ENCODE data around the gene LRP2. TPM values are rescaled to one million over a fixed set of nuclear protein-coding genes. Genes with fewer than 3 reads are reported as not detected.
"Not testable (repeated sequence)": the region's sequence is repeated elsewhere in the genome, so short reads cannot be mapped to it uniquely, and the experiment has no call there.

The LRP2 gene
- total RNA-seq, 1 donor from 2014 or later = 0.06 TPM

GRCh38 chr2:169301596-169302335 lies 60.6 kb downstream of the LRP2 start:
- DNase-seq (ENCODE audit: extremely low read depth, low read depth, low spot score) = no peak

- no peak for DNase-seq (ENCODE audit: extremely low read depth, low read depth, low spot score)
Measured at GRCh38 chr2:169300636-169301530, 61.5 kb downstream of the LRP2 start.

GRCh38 chr2:169298007-169298406 lies 64.3 kb downstream of the LRP2 start:
- DNase-seq (ENCODE audit: extremely low read depth, low read depth, low spot score) = no peak

DNA sequence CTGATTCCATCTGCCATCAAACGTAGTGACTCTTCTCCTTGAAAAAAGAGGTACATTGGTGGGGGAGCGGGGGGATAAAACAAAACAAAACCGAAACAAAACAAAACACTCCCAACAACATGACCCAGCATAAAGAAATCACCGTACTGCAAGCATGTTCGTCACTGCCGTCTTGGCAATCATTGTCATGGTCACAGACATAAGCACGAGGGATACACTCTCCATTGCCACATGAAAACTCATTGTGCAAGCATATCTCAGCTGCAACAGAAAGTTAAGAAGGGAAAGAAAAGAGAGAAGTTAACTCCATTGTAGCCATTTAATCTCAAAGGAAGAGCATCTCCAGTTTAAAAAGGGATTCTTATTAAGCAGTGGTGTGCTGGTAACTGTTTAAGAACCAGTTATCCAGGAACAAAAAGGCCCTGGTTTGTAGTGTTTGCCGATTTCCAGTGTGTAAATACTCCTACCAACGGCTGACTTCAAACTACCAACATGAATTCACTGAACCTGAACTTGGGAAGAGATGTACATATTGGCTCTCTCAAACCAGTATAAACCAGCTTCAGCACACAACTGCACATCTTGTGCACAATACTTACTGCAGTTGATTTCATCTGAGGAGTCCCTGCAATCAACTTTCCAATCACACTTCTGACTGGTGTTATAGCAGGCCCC lies 68.2 kb downstream of the LRP2 start:
- DNase-seq (ENCODE audit: extremely low read depth, low read depth, low spot score) = no peak

DNA sequence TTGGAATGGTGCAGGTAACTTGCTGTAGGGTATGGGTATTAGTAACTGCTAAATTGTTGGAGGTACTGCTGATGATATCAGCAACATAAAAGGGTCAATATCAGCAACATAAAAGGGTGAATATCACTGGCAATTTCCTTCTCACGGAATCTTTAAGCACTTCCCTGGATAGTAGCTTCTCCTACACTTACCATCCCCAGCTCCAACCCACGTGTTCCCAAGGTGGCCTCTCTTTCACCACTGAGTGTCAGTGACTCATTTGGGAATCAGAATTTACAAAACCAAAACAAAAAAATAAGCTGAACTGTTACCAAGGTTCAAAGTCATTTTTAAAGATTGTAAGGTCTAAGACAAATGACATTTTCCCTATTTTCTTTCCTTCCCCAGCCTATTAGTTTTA lies 70.8 kb downstream of the LRP2 start:
- DNase-seq (ENCODE audit: extremely low read depth, low read depth, low spot score) = no peak

DNA sequence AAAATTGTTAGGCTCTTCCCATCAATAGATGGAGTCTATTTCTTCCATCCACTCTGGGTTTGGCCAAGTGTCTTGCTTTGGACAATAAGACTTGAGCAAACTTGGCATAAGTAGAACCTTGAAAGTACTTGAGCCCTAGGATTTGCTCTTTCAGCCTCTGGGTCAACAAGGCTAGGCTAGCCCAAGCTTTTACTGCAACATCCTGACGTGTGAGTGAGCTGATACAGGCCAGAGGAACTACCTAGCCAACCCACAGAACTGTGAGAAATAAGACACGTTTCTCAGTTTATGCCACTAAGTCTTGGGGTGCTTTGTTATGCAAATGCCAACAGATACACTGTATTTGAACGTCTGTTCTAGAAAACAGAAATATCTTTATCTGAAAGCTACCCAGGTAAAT lies 71.9 kb downstream of the LRP2 start:
- no peak for DNase-seq (ENCODE audit: extremely low read depth, low read depth, low spot score)

GRCh38 chr2:169287666-169288065 lies 74.7 kb downstream of the LRP2 start:
- no peak for DNase-seq (ENCODE audit: extremely low read depth, low read depth, low spot score)

GRCh38 chr2:169286624-169287231 lies 75.6 kb downstream of the LRP2 start:
- DNase-seq (ENCODE audit: extremely low read depth, low read depth, low spot score) = no peak

- DNase-seq (ENCODE audit: extremely low read depth, low read depth, low spot score) = no peak
Measured at GRCh38 chr2:169285531-169286235, 76.7 kb downstream of the LRP2 start.

DNA sequence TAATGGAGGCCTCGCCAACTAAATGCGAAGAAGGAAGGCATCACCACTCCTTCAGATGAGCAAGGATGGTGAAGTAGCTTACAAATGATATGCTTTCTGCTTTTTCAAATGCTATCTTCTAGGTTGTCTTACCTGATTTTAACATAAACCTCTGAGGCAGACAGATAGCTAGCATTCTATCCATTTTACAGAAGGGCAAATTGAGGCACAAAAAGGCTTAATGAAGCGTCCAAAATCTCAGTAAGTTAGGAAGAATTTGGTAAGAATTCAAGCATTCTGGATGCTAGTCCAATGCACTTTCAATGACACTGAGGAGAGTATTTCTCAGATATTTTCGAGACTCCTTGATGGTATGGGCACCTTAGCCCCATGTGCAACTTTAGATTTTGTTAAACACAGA lies 81.8 kb downstream of the LRP2 start:
- no peak for DNase-seq (ENCODE audit: extremely low read depth, low read depth, low spot score)

GRCh38 chr2:169275696-169276444 lies 86.5 kb downstream of the LRP2 start:
- no peak for DNase-seq (ENCODE audit: extremely low read depth, low read depth, low spot score)

GRCh38 chr2:169272010-169272409 lies 90.3 kb downstream of the LRP2 start:
- DNase-seq (ENCODE audit: extremely low read depth, low read depth, low spot score) = no peak

GRCh38 chr2:169270574-169270973 lies 91.8 kb downstream of the LRP2 start:
- not testable (repeated sequence) for DNase-seq (ENCODE audit: extremely low read depth, low read depth, low spot score)

DNA sequence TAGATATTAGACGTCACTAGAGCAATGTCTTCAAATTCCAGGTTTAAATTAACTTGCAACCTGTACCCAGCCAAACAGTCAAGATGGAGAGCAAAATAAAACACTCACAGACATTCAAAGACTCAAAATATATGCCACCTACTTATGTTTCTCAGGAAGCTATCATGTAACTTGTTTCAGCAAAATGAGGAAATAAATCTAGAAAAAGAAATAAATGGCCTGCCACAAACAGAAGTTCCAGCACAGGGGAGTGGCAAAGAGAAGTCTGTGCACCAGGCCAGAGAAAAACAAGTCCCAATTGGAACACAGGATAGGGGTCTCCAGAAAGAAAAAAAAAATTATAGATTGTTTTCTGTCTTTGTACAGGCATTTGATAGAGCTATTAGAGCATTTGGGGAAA lies 96.7 kb downstream of the LRP2 start:
- DNase-seq (ENCODE audit: extremely low read depth, low read depth, low spot score) = no peak

GRCh38 chr2:169260846-169261642 lies 101.3 kb downstream of the LRP2 start:
- no peak for DNase-seq (ENCODE audit: extremely low read depth, low read depth, low spot score)

DNA sequence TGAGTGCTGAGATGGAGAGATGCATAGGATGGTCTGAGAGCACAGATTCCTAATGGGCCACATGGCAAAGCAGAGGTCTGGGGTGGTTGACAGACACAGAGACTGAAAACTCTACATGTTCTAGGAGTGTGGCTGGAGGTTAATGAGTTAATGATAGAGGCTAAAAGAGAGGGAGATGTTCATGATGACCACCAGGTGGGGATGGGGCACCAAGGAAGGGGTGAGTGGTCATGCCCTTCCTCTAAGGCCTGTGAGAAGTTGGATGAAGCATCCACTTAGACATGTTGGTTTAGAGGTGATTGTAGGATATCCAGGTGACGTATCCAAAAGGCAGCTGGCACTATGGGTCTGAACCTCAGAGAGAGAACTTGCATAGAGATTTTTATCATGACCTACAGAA lies 102.1 kb downstream of the LRP2 start:
- no peak for DNase-seq (ENCODE audit: extremely low read depth, low read depth, low spot score)

DNA sequence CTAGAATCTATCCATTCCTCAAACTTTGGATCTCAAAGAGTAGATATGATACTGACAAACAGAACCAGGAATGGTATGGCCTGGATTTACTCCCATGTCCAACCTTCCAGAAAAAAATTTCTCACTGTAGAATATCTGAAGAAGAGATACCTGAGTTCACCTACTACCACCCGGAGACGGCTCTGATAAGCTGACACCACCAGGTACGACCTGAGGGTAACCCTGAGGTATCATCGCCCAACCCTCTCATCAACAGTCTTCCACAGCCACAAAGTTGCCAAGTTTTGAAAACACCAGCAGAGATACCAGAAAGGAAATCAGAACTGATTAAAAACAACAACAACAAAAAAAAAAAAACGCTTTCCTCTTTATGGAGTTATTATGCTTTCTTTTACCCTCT lies 102.9 kb downstream of the LRP2 start:
- DNase-seq (ENCODE audit: extremely low read depth, low read depth, low spot score) = no peak

- DNase-seq (ENCODE audit: extremely low read depth, low read depth, low spot score) = no peak
Measured at GRCh38 chr2:169258045-169258601, 104.2 kb downstream of the LRP2 start.

DNA sequence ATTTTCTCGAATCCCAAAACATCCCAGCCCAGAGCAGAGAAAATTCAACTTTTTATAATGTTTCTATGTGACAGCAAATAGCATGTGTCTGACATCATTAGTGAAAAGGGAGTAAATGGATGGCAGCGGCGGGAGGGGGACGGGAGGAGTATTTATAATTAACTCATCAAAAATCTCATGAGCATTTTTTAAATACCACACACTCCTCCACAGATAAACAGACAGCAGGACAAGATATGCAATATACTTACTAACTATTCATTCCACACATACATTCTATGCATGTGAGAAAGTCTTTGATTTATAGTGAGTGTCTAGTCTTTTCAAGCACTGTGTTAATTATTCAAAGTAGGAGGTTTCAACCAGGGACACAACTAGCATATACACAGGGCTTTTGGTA lies 107.6 kb downstream of the LRP2 start:
- no peak for DNase-seq (ENCODE audit: extremely low read depth, low read depth, low spot score)

All from glomerular endothelial cell (primary cell).